Activated CD4-positive, alpha-beta memory T cell treated with anti-CD3 and anti-CD28 coated beads for 36 hours (primary cell): Measurements from ENCODE around the gene CROT. TPM values are rescaled to one million over a fixed set of nuclear protein-coding genes. Genes with fewer than 3 reads are reported as not detected.
A peak's percentile ranks its signal among the peaks of the same experiment; 100 is the strongest.

Experiments used
- CTCF ChIA-PET: fragments of 350-600 bp; sonication (Branson Sonifier 250); formaldehyde crosslinking; loops from one replicate; lab custom pipeline; 2021; ENCODE audit warnings: antibody characterized with exemption, inconsistent platforms; lab: Charles Lee
- POLR2A ChIA-PET: fragments of 350-600 bp; sonication (Branson Sonifier 250); formaldehyde crosslinking; loops from one replicate; lab custom pipeline; 2021; ENCODE audit warnings: antibody characterized with exemption; lab: Charles Lee
- DNase-seq: peaks from one replicate; pipeline ENCODE4 v3.0.0-alpha.2; 2020
- H3K27ac Mint-ChIP-seq: one replicate; pipeline ENCODE4 v1.8.0; 2021; ENCODE audit warnings: mixed read lengths
- H3K27me3 Mint-ChIP-seq: one replicate; pipeline ENCODE4 v1.8.0; 2021; ENCODE audit warnings: mixed read lengths
- H3K36me3 Mint-ChIP-seq: one replicate; pipeline ENCODE4 v1.8.0; 2021; ENCODE audit warnings: mixed read lengths
- H3K4me1 Mint-ChIP-seq: one replicate; pipeline ENCODE4 v1.8.0; 2021; ENCODE audit warnings: low read depth, mixed read lengths
- H3K4me3 Mint-ChIP-seq: one replicate; pipeline ENCODE4 v1.8.0; 2021; ENCODE audit warnings: mild to moderate bottlenecking, mixed read lengths
- H3K9me3 Mint-ChIP-seq: one replicate; pipeline ENCODE4 v1.8.0; 2021; ENCODE audit warnings: mixed read lengths
- intact Hi-C: fragments of 100-400 bp; cut with micrococcal nuclease; formaldehyde crosslinking; loops from one replicate; pipeline ENCODE4 v1.15.1; 2023
- total RNA-seq, 2 experiments: library from RNA; stranded (reverse); gene quantifications; one replicate each; pipeline ENCODE4 v1.2.3, GENCODE V29; 2021

Gene CROT
- total RNA-seq, 2 experiments from 2014 or later, result 8.5 to 9.6 TPM

DNA sequence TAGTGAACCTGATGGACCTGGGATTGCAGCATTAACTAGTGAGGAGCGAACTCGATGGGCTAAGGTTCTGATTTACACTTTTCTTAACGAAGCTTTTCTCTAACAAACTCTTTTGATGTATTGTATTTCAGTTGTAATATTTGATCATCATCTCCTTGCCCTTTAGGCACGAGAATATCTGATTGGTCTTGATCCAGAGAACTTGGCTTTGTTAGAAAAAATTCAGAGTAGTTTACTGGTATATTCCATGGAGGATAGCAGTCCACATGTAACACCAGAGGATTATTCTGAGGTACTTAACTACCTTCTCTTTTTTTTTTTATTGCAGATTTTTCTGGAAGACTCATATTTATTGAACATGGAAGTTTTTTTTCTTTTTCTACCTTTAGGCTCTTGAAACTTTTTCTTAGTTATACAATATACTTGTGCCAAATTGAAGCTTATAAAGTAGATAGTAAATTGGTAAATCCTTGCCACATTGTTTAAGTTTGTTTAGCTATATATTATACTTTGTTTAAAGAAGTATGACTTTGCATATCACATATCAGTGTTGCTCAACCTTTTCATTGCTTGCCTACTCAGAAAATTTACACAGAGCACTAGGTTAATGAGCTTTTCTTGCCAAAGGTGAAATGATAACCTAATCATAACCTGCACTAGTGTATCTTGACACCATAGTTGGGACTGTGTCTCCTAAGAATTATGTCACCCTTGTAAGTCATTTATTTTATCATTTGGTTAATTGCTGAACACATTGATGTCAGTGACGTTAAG, 30.4 kb downstream of the CROT start:
- intact Hi-C loops, result no loop called here
- no peaks in the 10 kb centered on the region for H3K9me3 Mint-ChIP-seq
- POLR2A ChIA-PET, result no interaction called here

DNA sequence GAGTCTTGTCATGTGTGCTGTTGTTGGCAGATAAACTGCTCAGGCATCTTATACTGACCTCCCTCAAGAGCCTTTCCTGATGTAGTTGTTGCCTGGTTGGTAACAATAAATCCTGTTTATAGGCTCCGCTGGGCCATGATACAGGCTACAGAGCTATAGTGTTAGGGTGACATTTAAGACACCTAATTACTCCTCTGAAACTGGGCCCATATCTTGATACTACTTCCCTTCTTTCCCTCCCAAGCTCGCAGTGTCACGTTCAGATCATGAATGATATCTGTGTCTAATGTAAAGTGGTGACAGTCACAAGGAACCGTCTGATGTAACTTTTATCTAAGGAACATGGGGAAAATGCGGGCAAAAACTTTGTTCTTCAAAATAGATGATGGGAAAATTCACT, 35.4 kb downstream of the CROT start:
- H3K27ac Mint-ChIP-seq, result no peak overlapping the region
- ChIA-PET CTCF (no interaction called here), POLR2A (no interaction called here)
- H3K4me3 Mint-ChIP-seq, result no peak overlapping the region
- intact Hi-C loops, result no loop called here
- H3K36me3 Mint-ChIP-seq, result peaks cover 30% of the 10 kb centered on the region
- H3K4me1 Mint-ChIP-seq, result no peaks in the 10 kb centered on the region
- no peaks in the 10 kb centered on the region for H3K9me3 Mint-ChIP-seq
- H3K27me3 Mint-ChIP-seq, result no peaks in the 10 kb centered on the region
- DNase-seq, result no peak

More for the DNA sequence above, 30.4 kb downstream of the CROT start:
- Mint-ChIP-seq H3K27ac (no peak overlapping the region), H3K27me3 (no peaks in the 10 kb centered on the region), H3K4me3 (no peak overlapping the region), H3K36me3 (peaks cover 7% of the 10 kb centered on the region), H3K4me1 (no peaks in the 10 kb centered on the region)
- CTCF ChIA-PET, result no interaction called here
- DNase-seq, result no peak

DNA sequence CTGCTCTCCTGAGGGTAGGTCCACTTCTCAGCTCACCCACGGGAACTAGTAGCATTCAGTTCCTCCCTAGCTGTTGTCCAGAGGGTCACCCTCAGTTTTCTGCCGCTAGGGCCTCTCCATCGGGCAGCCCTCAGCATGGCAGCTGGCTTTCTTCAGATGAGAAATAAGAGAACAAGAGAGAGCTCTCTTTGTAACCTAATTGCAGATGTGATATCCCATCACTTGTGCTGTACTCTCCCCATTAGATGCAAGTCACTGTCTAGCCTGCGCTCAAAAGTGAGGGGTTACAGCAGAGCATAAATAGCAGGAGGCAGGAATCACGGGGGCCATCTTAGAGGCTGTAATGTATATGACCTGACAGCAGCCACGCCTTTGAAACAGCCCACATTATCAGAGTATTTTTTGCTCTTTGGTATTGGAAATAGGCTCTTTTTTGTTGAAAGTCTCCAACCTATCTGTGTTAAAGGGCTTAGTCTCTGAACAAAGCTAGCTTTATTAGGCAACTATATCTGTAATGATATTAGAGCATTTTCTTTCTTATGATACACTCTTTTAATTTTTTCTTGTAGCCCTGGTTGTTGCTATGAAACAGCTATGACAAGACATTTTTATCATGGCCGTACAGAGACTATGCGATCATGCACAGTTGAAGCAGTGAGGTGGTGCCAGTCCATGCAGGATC, 45.7 kb downstream of the CROT start:
- no peak overlapping the region for H3K27ac Mint-ChIP-seq
- peaks cover 35% of the 10 kb centered on the region for H3K36me3 Mint-ChIP-seq
- ChIA-PET POLR2A (no interaction called here), CTCF (no interaction called here)
- intact Hi-C loops, result no loop called here
- no peaks in the 10 kb centered on the region for H3K4me1 Mint-ChIP-seq
- H3K27me3 Mint-ChIP-seq, result no peaks in the 10 kb centered on the region
- DNase-seq, result no peak
- H3K4me3 Mint-ChIP-seq, result no peak overlapping the region
- peaks cover 3% of the 10 kb centered on the region for H3K9me3 Mint-ChIP-seq

DNA sequence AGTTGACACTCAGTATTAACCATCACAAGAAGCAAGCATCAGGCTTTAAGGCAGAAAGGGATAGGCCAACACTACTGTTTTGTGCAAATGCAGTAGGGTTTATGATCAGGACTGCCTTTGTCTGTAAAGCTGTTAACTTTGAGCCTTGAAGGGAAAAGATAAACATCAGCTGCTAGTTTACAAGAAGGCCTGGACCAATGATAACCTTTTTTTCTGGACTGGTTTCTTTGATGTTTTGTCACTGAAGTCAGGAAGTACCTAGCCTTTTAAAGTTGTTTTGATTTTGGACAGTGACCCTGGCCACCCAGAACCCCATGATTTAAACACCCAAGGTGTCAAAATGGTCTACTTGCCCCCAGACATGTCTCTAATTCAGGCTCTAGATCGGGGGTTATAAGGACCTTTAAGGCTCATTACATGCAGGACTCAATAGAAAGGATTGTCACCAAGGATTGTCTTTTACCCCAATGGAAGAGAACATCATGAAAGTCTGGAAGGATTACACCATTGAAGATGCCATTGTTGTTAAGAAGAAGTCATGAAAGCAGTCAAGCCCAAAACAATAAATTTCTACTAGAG, 50.1 kb downstream of the CROT start:
- DNase-seq, result no peak
- ChIA-PET CTCF (interaction anchor here (1.2 kb wide), 1 partner anchor 22 kb away, joined by 3 read pairs; no protein-coding TSS in a partner anchor), POLR2A (no interaction called here)
- Mint-ChIP-seq H3K9me3 (no peaks in the 10 kb centered on the region), H3K27ac (no peak overlapping the region), H3K27me3 (no peaks in the 10 kb centered on the region), H3K4me1 (no peaks in the 10 kb centered on the region), H3K4me3 (no peak overlapping the region), H3K36me3 (peaks cover 11% of the 10 kb centered on the region)
- intact Hi-C loops, result no loop called here

DNA sequence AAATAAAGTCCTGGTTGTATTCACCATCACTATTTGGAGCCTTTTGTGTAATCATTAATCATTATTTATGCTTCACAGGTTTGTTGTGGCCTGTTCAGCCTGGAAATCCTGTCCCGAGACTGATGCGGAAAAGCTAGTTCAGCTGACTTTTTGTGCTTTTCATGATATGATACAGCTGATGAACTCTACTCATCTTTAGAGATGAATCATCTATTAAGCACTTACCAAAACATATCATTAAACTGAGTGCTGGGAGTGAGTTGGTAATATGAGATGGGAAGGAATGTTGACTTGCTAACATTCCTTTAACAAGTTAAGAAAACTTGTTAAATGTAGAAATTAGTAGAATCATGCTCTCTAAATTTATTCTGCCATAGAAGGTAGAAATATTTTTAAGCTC, 53.0 kb downstream of the CROT start:
- no peak overlapping the region for H3K27ac Mint-ChIP-seq
- peaks cover 3% of the 10 kb centered on the region for H3K36me3 Mint-ChIP-seq
- H3K27me3 Mint-ChIP-seq, result no peaks in the 10 kb centered on the region
- H3K4me1 Mint-ChIP-seq, result no peaks in the 10 kb centered on the region
- DNase-seq, result no peak
- H3K9me3 Mint-ChIP-seq, result no peaks in the 10 kb centered on the region
- no peak overlapping the region for H3K4me3 Mint-ChIP-seq
- ChIA-PET CTCF (interaction anchor here (2.1 kb wide), 1 partner anchor 17 kb away, joined by 8 read pairs; no protein-coding TSS in a partner anchor), POLR2A (no interaction called here)
- intact Hi-C loops, result no loop called here

DNA sequence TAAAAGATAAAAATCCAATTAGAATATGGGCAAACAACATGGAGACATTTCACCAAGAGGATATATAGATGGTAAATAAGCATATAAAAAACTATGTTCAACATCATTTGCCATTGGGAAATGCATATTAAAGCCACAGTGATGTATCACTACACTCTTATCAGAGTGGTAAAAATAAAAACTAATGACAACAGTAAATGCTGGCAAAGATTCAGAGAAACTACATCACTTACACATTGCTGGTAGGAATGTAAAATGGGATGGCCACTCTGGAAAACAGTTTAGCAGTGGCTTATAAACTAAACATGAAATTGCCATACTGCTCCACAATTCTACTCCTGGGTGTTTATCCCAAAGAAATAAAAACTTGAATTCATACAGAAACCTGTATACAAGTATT, 59.2 kb downstream of the CROT start:
- ChIA-PET CTCF (interaction anchor here (0.8 to 4.0 kb wide), 2 partner anchors 11 to 14 kb away, joined by 3 to 24 read pairs; no protein-coding TSS in a partner anchor), POLR2A (no interaction called here)
- Mint-ChIP-seq H3K4me3 (no peak overlapping the region), H3K27me3 (no peaks in the 10 kb centered on the region), H3K9me3 (no peaks in the 10 kb centered on the region), H3K4me1 (no peaks in the 10 kb centered on the region), H3K27ac (no peak overlapping the region), H3K36me3 (no peaks in the 10 kb centered on the region)
- intact Hi-C loops, result no loop called here
- DNase-seq, result no peak

DNA sequence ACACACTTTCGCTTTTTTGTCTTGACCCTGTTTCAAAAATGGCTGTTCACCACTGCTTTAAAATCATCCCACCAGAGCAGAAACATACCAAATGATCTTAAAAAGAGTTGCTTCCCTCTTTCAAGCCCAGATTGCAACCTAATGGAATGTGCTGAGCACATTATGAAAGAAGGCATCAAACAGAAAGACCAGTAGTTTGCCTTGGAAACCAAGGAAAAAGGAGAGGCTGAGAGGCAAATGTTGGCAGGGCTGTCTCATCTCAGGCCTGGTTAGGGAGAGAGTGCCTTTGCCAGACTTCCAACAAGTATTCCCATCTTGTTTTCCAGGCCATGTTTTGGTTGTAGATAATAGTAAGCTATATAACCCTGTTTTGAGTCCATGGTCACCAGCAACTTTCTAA, 65.7 kb downstream of the CROT start:
- H3K36me3 Mint-ChIP-seq, result no peaks in the 10 kb centered on the region
- no peaks in the 10 kb centered on the region for H3K27me3 Mint-ChIP-seq
- intact Hi-C loops, result no loop called here
- H3K27ac Mint-ChIP-seq, result no peak overlapping the region
- POLR2A ChIA-PET, result no interaction called here
- H3K9me3 Mint-ChIP-seq, result no peaks in the 10 kb centered on the region
- no peak for DNase-seq
- no peaks in the 10 kb centered on the region for H3K4me1 Mint-ChIP-seq
- no peak overlapping the region for H3K4me3 Mint-ChIP-seq
- CTCF ChIA-PET, result no interaction called here

DNA sequence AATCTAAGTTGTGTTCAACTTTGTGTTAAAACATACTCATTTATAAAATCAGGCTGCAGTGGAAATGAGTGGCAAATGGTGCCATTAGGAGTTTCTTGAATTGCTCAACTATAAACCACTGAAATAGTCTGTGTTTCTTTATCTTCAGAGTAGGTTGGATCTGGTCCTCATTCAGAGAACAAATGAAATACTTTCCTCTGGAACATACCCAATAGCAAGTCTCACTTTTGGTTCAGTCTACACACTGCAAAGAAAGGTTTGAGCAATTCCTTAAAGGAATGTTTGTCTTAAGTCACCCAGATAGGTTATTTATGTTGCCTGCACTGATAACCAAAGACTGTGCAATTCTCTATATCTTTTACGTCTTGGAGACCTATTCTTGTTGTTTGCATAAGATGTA, 67.6 kb downstream of the CROT start:
- Mint-ChIP-seq H3K4me3 (no peak overlapping the region), H3K4me1 (no peaks in the 10 kb centered on the region), H3K36me3 (no peaks in the 10 kb centered on the region), H3K27ac (no peak overlapping the region), H3K27me3 (no peaks in the 10 kb centered on the region), H3K9me3 (no peaks in the 10 kb centered on the region)
- CTCF ChIA-PET, result interaction anchor here (4.4 to 7.2 kb wide), 2 partner anchors 7 to 97 kb away, joined by 24 to 112 read pairs; no protein-coding TSS in a partner anchor
- POLR2A ChIA-PET, result no interaction called here
- intact Hi-C loops, result no loop called here
- no peak for DNase-seq

DNA sequence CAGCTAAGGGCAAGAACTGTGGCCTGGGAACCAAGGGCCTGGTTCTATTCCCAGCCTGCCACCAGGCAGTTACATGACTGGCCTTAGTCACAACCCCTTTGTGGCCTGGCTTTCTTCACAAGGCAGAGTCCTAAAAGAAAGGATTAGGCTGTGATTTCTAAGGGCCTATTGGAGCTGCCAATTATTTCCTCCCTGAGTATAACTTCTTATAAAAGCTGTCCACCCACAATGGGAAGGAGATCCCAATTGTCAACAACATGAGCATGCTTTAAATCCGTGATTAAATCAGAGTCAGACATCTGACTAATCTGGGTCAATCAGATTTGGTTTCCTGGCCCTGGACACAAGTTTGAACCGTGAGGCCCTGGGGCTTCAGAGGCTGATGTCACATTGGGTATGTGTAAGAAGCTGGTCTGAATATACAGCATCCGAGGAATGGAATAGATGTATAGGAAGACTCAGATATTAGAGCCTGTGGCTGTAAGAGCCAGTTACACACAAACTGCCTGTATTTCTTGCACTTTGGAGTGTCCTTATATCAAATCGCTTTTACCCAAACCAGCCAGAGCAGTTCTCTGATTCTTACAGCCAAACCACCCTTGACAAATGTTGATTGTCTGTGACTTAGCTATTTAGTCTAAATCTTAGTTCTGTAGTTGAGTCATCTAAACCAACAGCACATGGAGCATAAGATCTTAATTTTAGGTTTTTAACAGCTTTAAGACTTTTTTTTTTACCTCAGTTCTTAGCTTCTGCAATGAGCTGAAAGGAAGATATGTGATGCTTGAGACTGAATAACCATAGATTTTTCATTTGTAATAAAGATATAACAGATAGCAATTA, 68.7 kb downstream of the CROT start:
- POLR2A ChIA-PET, result no interaction called here
- Mint-ChIP-seq H3K36me3 (no peaks in the 10 kb centered on the region), H3K4me1 (no peaks in the 10 kb centered on the region), H3K27me3 (no peaks in the 10 kb centered on the region), H3K27ac (no peak overlapping the region), H3K9me3 (no peaks in the 10 kb centered on the region), H3K4me3 (no peak overlapping the region)
- intact Hi-C loops, result no loop called here
- DNase-seq, result no peak
- CTCF ChIA-PET, result interaction anchor here (0.7 to 7.2 kb wide), 8 partner anchors 8 to 488 kb away, joined by 3 to 112 read pairs (median 7); partner anchors contain the start of gene DMTF1

DNA sequence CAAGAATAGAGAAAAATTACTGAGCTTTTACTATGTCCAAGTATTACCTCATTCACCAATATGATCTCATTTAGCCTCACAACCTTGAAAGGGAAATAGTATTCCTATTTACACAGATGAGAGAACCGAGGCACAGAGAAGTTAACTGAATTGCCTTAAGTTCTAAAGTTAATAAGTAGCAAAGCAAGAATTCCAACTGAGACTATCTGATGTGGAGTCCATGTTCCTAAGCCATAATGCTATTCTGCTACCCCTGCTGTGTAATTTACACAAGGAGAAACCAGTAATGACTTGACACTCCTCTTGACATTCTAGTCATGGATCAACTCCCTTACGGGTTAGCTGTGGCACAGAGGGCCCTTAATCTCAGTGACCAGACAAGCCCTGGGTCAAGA, 69.3 kb downstream of the CROT start:
- no peaks in the 10 kb centered on the region for H3K27me3 Mint-ChIP-seq
- H3K4me1 Mint-ChIP-seq, result no peaks in the 10 kb centered on the region
- intact Hi-C loops, result no loop called here
- ChIA-PET CTCF (interaction anchor here (1.1 to 7.2 kb wide), 8 partner anchors 9 to 489 kb away, joined by 3 to 112 read pairs (median 14); partner anchors contain the start of genes CROT and DMTF1), POLR2A (no interaction called here)
- DNase-seq, result no peak
- H3K27ac Mint-ChIP-seq, result no peak overlapping the region
- no peaks in the 10 kb centered on the region for H3K9me3 Mint-ChIP-seq
- H3K4me3 Mint-ChIP-seq, result no peak overlapping the region
- no peaks in the 10 kb centered on the region for H3K36me3 Mint-ChIP-seq

DNA sequence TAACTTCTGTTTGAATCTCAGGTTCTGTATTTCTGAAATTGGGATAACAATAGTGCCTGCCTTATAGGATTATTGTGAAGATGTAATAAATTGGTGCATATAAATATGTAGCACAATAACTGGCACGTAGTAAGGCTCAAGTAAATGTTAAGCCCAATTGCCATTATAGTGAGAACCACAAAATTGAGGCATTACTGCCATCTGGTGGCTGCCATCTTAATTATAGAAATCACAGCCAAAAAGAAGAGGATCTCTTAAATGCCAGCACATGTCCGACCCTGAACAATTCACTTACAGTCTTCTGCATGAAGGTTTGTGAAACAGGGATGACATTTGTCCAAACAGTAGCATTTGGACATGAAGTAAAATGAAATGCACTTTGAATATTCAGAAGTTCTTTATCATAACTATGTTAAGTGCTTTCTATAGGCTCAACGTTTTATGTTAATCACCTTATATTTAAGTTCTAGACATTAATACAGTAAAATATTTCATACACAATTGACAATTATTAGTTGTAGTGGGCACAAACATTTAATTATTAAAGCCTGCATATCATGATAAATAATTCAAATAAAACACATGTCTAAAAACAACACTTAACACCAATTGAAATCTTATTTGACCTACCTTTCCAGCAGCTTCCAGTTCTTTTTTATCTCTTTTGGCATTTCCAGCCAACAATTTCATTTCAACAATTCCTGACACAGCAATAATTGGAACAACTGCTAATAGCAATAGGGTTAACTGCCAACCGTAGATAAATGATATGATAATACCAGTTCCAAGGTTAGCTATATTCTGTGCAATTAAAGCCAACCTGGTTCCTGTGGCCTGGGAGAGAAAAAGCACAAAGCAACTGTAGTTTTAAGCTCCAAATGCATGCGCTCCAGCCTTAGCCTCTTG, 71.5 kb downstream of the CROT start:
- H3K27ac Mint-ChIP-seq, result no peak overlapping the region
- no peaks in the 10 kb centered on the region for H3K4me1 Mint-ChIP-seq
- peak; percentile 66 for DNase-seq
- ChIA-PET POLR2A (no interaction called here), CTCF (interaction anchor here (0.5 to 7.2 kb wide), 23 partner anchors 8 to 506 kb away, joined by 3 to 112 read pairs (median 4); partner anchors contain the start of gene CROT)
- no peaks in the 10 kb centered on the region for H3K27me3 Mint-ChIP-seq
- no peaks in the 10 kb centered on the region for H3K9me3 Mint-ChIP-seq
- no peak overlapping the region for H3K4me3 Mint-ChIP-seq
- H3K36me3 Mint-ChIP-seq, result no peaks in the 10 kb centered on the region
- intact Hi-C loops, result loop anchor here (1.0 to 2.0 kb wide), 5 partner anchors 101 to 502 kb away; no protein-coding TSS in a partner anchor
